SH-SY5Y (cell line): ENCODE measurements around the gene CFAP53.

ENCODE experiments used
- GATA2 ChIP-seq: IDR thresholded peaks from 2 replicates; pipeline ENCODE4 v1.6.1; 2011; ENCODE audit warnings: mild to moderate bottlenecking, low read depth, low read length
- GATA3 ChIP-seq: IDR thresholded peaks from 2 replicates; pipeline ENCODE4 v1.6.1; 2011; ENCODE audit warnings: low read depth, mild to moderate bottlenecking, low read length, moderate library complexity

GRCh38 chr18:50293039-50293438 lies 26.7 kb upstream of the CFAP53 start:
- TF ChIP-seq GATA2 (no peak), GATA3 (no peak)
